Posterior cingulate gyrus (tissue), 11 donors: ENCODE data around the gene MYH10.

Source experiments
- DNase-seq, 10 donors: peaks; one replicate each; pipeline versions ENCODE4 v3.0.0 to v3.0.0-alpha.2; 2020 to 2021; ENCODE audit warnings: mixed read lengths in 3 of 10
- intact Hi-C: fragments of 100-400 bp; cut with DNase I; formaldehyde crosslinking; loops from one replicate; pipeline ENCODE4 v1.15.1; 2023

Gene MYH10

DNA sequence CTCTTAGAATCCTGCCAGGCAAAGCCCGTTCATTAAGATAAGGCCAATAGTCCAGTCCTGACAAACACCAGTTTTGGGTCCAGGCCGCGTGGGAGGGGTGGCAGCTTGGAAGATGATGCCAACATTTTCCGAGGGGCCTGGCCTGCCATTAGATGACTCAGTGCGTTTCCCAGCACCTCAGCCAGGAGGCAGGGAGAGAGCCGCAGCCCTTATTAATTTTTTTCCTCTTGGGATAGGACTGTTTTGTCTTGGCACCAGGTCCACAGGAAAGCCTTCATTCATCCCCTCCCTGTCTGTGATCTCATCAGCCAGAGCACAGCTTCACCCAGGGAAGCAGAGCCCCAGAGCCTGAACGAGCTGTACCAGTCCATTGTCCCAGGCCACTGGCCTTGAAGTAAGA is 199.6 kb downstream of the MYH10 start:
- no peak for DNase-seq
- intact Hi-C loops, result no loop called here

GRCh38 chr17:8426802-8427201 is 203.7 kb downstream of the MYH10 start:
- no peak for DNase-seq
- intact Hi-C loops, result no loop called here

- intact Hi-C loops, result no loop called here
- DNase-seq, result no peak
These were observed 204.3 kb downstream of the MYH10 start for GRCh38 chr17:8426094-8426720.
